NCI-H2081 (cell line): ENCODE measurements around the gene MPV17.
"Not testable (repeated sequence)": the region's sequence is repeated elsewhere in the genome, so short reads cannot be mapped to it uniquely, and the experiment has no call there.

ENCODE experiments used
- DNase-seq, 2 experiments: peaks; one replicate each; lab custom pipeline; 2025; lab: John Stamatoyannopoulos, UW

MPV17 gene, protein sequence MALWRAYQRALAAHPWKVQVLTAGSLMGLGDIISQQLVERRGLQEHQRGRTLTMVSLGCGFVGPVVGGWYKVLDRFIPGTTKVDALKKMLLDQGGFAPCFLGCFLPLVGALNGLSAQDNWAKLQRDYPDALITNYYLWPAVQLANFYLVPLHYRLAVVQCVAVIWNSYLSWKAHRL

DNA sequence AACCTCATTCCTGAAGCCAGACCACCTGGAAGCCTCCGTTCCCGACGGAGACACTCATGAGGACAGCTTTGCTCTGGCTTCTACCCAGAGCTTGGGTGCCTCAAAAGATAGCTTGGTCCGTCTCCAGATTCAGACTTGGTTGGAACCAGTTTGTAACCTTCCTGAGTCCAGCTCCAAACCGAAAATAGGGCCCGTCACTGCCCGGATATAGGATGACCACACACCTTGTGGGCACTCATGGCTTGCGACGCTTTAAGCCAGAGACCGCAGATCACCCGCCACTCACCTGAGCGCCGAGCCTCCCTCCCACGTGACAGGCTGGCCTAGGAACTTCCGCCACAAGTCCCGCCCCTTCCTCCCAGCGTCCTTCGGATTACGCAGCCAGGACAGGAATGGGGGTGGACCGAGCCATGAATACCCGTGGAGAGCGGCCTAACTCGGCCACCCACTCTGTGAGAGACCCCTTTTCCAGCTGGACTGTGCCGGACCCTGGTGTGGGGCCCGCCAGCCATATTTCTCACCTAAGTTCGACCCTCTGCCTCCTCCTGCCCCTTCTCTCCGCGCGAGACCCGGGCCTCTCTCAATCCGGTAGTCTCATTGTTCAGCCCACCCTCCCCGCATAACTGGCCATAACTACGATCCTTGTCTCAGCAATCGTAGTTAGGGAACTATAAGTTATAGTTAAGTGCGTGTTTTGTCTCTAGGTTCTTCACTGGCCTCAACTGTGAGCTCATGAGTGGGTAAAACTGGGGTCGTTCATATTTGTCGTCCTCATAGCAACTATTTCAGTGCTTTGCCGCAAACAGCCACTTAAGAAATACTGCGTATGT, at the start of gene MPV17:
Gene MPV17 (minus strand): TSS at position 332 of the 830 bp plus-strand sequence. CDS start 580 bp downstream, outside the sequence.
- peak; percentile 91 to 95 for DNase-seq

DNA sequence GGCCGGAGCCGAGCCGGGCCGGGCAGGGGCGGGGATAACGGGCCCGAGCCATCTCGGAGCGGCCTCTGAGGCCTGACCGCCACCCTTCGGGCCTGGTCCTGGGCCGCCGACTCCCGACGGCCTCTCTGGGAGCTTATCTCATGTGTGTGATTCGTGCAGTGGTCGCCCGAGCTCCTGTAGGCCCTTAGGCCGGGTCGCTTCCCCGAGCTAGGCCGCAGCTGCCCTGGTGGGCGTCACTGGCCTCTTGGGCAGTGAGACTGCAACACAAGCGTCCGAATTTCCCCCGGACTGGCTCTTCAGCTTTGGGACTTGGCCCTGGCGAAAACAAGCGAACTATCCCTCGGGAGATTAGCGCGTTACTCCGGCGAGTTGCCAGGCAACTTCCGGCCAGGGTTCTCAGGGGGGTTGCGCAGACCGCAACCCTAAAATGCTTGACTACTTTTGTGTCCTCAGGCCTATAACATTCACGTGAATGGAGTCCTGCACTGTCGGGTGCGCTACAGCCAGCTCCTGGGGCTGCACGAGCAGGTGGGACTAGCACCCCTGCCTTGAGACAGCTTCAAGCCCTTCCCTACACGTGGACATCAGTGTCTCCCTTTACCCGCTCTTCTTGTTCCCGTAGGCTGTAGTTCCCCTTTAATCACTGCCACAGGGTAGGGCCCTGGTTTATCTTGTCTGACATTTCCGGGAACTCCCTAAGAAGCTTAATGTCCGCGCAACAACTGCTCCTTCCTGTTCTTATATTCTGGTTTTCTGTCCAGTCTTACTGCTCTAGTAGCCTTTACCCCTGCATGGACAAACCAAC, 48.1 kb upstream of the MPV17 start:
- peak in 1 of 2 experiments; percentile 60 for DNase-seq

DNA sequence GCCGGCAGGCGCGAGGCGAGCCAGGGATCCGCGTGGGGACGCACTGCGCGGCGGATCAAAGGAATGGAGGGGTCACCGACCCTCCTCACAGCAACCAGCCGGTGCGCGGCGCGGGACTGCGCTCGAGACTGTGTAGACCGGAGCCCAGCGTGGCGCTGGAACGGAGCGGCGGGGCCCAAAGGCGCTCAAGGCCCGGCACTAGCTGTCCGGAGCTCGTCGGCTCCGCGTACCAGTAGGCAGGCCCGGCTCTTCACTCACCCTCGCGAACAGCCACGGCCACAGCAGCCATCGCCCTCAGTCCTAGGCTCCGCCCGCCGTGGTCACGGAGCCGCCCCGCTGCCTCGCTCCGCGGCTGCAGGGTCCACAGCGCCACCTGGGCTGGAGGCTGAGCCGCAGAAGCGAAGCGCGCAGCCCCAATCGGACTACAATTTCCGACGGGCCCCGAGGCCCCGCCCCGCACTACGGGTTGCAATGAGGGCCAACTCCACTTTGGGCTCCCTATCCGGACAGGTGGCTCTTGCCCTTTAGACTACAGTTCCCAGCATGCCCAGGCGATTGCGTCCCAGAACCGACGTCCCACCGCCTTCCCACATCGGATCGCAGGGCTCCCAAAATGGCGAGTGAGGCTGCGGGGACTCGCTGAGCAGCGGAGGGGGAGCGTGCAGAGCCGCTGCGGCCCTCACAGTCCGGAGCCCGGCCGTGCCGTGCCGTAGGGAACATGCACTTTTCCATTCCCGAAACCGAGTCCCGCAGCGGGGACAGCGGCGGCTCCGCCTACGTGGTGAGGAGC, 47.3 kb upstream of the MPV17 start, which contains the start of the genes EIF2B4 and SNX17:
Gene EIF2B4 (minus strand): TSS at position 313 of the 790 bp plus-strand sequence. CDS start 24 bp downstream, at position 289.
Gene SNX17 (plus strand): TSS at position 591 of the 790 bp plus-strand sequence. CDS start 128 bp downstream, at position 719.
- peak; percentile 99 to 100 for DNase-seq

DNA sequence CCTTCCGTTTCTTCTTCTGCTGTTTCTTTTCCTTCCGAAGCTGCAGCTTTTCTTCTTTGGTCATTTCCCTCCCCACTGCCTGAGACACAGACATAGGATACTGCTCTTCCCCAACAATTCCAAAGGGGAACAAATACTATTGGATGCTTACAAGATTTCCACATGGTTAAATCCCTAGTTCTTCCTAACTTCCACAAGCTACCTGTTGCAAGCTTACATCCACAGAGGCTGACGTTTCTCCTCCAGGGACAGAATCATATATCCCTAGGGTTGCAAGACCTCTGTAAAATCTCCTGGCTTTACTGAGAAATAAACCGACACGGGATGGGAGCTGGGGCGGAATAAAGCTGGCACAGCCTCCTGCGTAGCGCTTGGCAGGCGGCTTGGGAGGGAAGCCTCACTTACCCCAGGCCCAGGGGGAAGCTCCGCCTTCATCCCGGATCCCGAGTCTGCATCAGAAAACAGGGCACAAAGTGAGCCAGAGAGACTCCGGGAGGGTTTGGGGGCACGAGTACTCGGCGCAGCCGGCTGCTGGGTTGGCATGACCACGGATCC, 46.7 kb upstream of the MPV17 start:
- DNase-seq = peak; percentile 46 to 65

DNA sequence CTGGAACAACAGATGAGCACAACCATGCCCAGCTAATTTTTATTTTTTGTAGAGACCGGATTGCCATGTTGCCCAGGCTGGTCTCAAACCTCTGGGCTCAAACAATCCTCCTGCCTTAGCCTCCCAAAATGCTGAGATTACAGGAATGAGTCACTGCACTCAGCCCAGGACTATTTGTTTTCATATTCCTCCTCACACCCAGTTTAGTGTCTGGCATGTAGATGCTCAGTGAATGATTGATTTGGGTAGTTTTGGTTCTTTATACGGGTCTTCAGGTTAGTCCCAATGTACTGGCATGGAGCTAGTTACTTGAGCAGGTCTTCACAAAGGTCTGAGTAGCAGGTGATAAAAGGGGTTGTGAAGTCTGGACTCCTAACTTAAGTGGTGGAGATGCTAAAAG, 41.0 kb upstream of the MPV17 start:
- no peak for DNase-seq

DNA sequence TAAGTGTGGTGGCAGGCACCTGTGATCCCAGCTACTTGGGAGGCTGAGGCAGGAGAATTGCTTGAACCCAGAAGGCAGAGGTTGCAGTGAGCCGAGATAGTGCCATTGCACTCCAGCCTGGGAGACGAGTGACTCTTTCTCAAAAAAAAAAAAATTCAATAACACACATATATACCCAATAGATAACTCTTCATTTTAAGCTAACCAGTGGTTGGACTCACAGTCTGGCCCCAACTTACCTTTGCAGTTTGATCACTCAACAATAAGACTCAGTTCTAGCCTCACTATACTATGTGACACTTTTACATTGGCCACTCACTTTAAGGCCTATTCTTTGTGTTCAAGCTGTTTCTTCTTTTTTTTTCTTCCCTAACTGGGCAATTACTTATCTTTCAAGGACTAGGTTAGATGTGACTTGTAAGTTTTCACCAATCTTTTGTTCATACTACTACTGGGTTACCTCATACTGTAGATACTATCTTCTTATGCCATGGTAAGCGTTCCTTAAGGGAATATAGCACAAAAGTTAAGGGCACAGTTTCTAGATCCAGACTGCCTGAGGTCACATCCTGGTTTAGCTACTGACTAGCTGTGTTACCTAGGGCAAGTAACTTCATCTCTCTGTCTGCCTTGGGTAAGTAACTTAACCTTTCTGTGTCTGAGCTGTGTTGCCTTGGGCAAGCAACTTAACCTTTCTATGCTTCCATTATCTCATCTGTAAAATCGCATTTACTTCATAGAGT, 40.0 kb upstream of the MPV17 start:
- DNase-seq = no peak

DNA sequence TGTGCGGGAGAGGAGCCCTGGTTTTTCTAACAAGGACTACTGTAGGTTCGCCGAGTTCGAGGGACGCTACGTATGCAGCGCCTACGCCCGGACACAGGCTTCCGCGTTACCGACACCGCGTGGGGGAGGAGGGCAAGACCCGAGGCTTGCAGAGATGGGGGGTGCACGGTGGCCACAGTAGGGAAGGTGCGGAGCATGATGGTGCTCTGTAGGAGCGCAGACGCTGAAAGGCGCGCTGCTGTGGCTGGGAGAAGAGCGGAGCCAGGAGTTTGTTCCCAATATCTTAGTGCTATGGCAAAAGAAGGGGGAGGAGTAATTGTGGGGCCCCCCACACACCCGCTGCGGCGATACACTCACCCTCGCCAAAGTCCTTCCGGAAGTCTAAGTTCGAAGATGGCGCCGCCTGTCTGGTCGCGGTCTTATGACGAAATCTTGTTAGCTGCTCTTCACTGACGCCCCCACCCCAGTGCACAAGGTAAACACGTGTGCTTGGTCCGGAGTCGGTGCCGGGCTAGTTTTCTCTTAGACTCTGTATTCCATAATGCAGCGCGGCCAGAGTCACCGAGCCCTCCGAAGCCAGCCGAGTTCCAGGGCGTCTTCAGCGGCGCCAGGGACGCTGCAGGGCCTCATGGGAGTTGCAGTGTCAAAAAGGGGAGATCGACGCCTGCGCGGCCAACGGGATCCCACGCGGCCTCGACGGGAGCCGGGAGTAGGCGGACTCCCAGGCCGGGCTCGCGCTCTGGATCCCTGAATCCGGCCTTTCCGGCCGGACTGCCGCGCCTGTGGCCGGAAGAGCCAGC, 33.7 kb upstream of the MPV17 start, which contains the start of gene GTF3C2:
Gene GTF3C2 (minus strand): TSS at position 383 of the 800 bp plus-strand sequence. CDS start 13,210 bp downstream, outside the sequence.
- peak; percentile 97 to 98 for DNase-seq

DNA sequence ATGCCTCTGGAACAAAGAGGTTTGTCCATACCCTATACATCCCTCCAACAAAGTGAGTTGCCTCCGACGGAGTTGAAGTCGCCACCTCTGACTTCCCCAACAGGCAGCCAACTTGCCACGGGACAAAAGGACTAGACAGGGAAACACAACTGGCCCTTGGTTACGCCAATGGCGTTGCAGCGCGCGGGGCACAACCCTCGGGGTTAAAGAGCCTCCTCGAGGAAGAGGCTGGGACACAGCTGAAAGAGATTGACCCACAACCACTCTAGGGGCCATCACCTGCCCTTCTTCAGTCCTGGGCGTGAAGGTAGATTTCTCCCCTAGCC, 33.1 kb upstream of the MPV17 start:
- peak in 1 of 2 experiments; percentile 61 for DNase-seq

DNA sequence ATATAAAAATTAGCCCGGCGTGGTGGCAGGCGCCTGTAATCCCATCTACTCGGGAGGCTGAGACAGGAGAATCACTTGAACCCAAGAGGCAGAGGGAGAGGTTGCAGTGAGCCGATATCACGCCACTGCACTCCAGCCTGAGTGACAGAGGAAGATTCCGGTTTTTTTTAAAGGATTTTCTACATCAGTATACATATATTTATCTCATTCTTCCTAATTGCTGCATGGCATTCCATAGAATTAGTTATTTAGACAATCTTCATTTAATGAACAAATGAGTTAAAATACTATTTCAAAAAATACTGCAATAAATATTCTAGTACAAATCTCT, 31.7 kb upstream of the MPV17 start:
- DNase-seq = no peak

DNA sequence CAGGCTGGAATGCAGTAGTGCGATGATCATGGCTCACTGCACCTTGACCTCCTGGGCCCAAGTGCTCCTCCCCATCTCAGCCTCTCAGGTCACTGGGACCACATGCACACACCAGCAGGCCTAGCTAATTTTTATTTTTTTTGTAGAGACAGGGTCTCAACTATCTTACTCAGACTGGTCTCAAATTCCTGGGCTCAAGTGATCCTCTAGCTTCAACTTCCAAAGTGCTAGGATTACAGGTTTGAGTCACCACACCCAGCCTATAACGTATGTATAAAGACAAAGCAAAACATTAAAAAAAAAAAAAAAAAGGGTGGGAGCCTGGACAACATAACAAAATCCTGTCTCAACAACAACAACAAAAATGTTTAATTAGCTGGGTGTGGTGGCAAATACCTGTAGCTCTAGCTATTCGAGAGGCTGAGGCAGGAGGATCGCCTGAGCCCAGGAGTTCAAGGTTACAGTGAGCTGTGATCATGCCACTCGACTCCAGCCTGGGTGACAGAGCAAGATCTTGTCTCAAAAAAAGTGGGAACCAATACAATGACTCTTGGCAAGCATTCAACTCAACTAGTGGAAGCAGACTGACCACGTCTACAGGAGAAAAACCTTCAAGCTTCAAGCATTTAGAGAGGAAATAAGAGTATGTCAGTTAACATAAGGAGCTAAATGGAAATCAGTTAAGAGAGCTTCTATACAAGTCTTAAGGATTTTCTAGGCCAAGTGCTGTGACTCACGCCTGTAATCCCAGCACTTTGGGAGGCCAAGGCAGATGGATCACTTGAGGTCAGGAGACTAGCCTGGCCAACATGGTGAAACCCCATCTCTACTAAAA, 31.1 kb upstream of the MPV17 start:
- no peak for DNase-seq

DNA sequence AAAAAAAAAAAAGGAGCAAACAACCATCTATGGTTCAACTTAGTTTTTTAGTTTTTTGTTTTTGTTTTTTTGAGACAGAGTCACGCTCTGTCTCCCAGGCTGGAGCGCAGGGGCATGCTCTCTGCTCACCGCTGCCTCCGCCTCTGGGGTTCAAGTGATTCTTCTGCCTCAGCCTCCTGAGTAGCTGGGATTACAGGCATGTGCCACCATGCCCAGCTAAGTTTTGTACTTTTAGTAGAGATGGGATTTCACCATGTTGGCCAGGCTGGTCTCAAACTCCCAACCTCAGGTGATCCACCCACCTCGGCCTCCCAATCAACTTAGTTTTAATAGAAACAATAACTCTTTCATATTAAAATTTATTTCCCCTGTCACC, 30.5 kb upstream of the MPV17 start:
- DNase-seq = not testable (repeated sequence)

DNA sequence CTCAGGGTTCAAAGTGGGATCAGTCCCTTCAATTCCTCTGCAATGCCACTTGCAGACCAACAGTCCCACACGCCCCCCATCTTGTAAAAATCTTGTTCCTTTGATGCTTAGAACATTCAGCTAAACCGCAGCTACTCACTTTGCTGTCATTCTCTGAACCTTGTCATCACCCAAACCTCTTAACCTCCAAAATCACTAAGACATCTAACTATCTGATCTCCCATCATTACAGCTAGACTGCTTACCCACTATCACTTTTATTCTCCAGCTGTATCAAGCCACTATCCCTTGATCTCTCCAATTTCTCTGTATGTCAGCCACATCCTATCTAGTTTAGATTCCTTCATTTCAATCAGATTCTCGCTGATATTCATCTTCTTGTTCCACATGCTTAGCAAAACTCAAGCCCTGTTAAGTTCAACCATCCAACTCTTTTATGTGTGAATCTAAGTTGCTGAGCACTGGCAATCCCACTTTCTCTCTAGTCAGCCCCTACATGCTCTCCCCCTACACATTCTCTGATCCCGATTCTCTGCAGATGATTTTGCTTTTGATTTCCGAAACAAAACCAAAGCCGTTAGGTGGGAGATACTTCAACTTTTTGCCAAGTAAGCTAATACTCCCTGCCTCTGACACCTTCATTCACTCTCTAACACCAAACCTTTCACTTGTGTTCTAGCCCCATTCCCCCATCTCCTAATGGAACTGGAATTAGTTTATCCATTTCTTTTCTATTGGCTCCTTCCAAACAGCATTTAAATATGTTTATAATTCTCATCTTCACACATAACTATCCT, 29.1 kb upstream of the MPV17 start:
- no peak for DNase-seq

DNA sequence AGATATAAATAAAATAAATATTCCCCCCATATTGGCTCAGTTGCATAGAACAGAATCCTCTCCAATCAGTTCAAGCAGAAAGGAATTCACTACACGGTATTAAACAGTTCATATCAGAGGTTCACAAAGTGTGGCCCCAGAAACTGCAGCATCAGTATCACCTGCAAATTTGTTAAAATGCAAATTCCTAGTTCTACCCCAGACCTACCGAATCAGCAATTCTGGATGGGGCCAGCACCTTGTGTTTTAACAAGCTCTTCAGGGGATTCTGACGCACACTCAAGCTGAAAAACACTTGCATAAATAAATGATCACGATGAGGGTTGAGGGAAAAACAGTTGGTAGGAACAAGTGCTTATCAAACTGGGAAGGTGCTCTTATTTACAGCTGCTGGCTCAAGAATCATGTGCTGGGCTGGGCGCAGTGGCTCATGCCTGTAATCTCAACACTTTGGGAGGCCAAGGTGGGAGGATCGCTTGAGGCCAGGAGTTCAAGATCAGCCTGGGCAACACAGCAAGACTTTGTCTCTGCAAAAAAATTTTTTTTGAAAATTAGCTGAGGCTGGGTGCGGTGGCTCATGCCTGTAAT, 27.3 kb upstream of the MPV17 start:
- DNase-seq = no peak

DNA sequence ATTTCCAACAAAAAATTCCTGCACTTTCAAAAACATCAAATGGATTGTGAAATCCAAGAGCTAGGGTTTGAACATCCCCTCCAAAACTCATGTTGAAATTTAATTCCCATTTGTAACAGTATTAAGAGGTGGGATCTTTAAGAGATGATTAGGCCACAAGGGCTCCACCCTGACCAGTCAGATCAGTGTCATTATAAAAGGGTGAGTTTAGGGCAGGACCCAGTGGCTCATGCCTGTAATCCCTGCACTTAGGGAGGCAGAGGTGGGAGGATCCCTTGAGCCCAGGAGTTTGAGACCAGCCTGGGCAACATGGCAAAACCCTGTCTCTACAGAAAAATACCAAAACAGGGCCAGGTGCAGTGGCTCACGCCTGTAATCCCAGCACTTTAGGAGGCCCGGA, 24.7 kb upstream of the MPV17 start:
- no peak for DNase-seq

DNA sequence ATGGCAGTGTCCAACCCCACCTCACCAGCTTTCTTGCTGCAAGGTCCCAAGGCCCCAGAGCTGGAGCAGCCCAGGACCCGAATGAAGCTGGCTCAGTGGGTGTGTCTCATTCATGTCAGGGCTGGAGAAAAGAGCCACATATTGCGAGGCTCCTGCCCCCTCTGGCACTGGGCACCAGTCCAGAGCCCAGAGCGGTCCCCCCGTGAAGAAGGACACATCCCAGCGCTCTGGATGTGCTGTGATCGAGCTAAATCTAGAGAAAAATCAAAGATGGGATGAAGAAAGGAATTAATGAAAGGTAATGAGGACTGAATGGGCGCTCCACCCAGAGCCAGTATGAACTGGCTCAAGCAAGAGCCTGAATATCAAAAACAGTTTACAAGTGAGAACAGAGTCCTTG, 13.3 kb upstream of the MPV17 start:
- no peak for DNase-seq

DNA sequence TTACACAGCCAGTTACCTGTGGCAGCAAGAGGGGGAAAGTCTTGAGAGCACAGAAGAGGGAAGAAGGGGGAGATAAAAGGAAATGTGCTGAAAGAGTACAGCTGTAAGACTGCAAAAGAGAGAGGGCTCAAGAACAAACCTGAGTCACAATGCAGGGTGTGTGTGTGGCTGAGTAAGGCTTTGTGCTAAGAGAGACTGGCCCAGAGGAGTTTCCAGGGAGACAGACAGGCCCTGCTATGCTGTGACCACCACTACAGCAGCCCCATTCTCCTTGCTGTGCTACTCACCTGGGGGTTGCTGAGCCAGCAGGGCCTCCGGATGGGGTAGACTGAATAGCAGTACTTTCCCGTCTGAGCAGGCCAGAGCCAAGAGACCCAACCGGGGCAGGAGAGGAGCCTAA, 12.4 kb upstream of the MPV17 start:
- DNase-seq = no peak

DNA sequence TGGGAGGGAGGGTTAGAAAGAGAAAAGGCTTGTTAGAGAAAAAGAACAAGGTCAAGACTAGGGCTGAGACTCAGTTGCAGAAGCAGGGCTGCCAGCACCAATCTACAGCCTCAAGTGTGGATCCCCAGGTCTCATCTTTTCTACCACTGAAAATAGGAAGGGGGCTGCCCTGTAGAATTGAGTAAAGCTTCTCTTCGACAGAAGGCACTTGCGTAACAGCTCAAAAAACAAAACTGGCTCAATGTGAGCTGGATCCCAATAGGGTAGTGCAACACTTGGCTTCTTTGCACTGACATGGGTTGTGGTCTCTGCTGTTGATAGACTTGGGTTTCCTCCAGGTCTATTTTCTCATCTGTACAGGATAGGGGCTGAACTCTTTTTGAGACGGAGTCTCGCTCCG, 1.8 kb upstream of the MPV17 start:
- no peak for DNase-seq
